Measurements from ENCODE around the gene SLC16A14.

DNA sequence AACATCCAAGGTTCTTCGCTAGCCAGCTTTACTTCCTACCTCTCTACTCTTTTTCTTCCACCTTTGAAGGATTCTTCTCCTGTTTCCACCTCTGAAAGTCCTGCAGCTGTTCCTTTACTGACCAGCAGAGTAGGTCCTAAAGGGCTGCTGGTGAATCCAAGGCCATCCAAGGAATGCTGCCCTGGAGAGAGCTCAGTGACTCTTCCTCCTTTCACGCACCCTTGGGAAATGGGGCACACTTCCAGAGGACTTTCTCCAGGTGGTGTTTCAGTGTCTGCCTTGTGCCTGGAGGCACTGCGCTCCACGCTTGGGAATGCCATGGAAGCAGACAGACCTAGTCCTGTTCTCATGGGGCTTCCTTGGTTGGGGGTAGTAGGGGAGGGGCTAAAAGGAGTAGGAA is 45.4 kb downstream of the SLC16A14 start:
- TF ChIP-seq, protein P1, sequence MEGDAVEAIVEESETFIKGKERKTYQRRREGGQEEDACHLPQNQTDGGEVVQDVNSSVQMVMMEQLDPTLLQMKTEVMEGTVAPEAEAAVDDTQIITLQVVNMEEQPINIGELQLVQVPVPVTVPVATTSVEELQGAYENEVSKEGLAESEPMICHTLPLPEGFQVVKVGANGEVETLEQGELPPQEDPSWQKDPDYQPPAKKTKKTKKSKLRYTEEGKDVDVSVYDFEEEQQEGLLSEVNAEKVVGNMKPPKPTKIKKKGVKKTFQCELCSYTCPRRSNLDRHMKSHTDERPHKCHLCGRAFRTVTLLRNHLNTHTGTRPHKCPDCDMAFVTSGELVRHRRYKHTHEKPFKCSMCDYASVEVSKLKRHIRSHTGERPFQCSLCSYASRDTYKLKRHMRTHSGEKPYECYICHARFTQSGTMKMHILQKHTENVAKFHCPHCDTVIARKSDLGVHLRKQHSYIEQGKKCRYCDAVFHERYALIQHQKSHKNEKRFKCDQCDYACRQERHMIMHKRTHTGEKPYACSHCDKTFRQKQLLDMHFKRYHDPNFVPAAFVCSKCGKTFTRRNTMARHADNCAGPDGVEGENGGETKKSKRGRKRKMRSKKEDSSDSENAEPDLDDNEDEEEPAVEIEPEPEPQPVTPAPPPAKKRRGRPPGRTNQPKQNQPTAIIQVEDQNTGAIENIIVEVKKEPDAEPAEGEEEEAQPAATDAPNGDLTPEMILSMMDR (IDR thresholded peaks at IDR 0.05): no peak
- no peak for TF ChIP-seq TCF7L2 (IDR thresholded peaks at IDR 0.05; ENCODE audit: low read depth, low read length)
- TF ChIP-seq SIN3A (IDR thresholded peaks at IDR 0.05; ENCODE audit: borderline replicate concordance, insufficient read depth, low read depth, low read length): no peak
